SK-N-SH (cell line): ENCODE results near the gene ROR2. TPM values are rescaled to one million over a fixed set of nuclear protein-coding genes. Genes with fewer than 3 reads are reported as not detected.

Source experiments
- CTCF ChIA-PET: fragments of 300-600, 350-600 bp; formaldehyde crosslinking; extraction: SDS; loops from one replicate; lab custom pipeline; 2021; lab: Yijun Ruan, JAX
- POLR2A ChIA-PET: fragments of 350-600 bp; sonication (Branson Sonifier 250); formaldehyde crosslinking; extraction: SDS; loops from one replicate; lab custom pipeline; 2020; ENCODE audit warnings: antibody characterized with exemption, inconsistent platforms; lab: Yijun Ruan, JAX
- DNase-seq: peaks from one replicate; pipeline ENCODE4 v3.0.0; 2012
- H2AFZ ChIP-seq: fragments of 200-600 bp; sonication (generic); 2 replicates; pipeline ENCODE4 v1.8.1; 2016; ENCODE audit warnings: antibody characterized with exemption, mild to moderate bottlenecking, low read depth
- H3F3A ChIP-seq: fragments of 200-600 bp; sonication (generic); replicated peaks from 2 replicates; pipeline ENCODE3; 2016; ENCODE audit warnings: antibody characterized with exemption, mild to moderate bottlenecking; ENCODE audit not compliant: insufficient read depth
- H3K27ac ChIP-seq, 2 experiments: fragments of 200-500 bp in 1 of 2; fragments of 200-600 bp in 1 of 2; sonication (Bioruptor generic) in 1 of 2; sonication (generic), shearing (Covaris generic) in 1 of 2; 2 replicates each; pipeline versions ENCODE4 v1.5.1 to v1.6.1; 2014 to 2016; ENCODE audit warnings: low read depth in 2 of 2, inconsistent platforms in 1 of 2, low read length in 1 of 2, mild to moderate bottlenecking in 1 of 2, mixed read lengths in 1 of 2
- H3K27me3 ChIP-seq: fragments of 200-600 bp; sonication (generic), shearing (Covaris generic); 2 replicates; pipeline ENCODE4 v1.6.1; 2016; ENCODE audit warnings: mixed run types; ENCODE audit not compliant: insufficient read depth
- H3K36me3 ChIP-seq, 2 experiments: fragments of 200-500 bp in 1 of 2; fragments of 200-600 bp in 1 of 2; sonication (Bioruptor generic) in 1 of 2; sonication (generic) in 1 of 2; replicated peaks in 1 of 2; 2 replicates each; pipeline versions ENCODE3 to v1.5.1; 2014 to 2016; ENCODE audit warnings: low read length in 1 of 2, mild to moderate bottlenecking in 1 of 2; ENCODE audit not compliant: insufficient read depth in 2 of 2, control insufficient read depth in 1 of 2
- H3K4me1 ChIP-seq, 2 experiments: fragments of 200-500 bp in 1 of 2; fragments of 200-600 bp in 1 of 2; sonication (Bioruptor generic) in 1 of 2; sonication (generic), shearing (Covaris generic) in 1 of 2; 2 replicates each; pipeline versions ENCODE4 v1.5.1 to v1.6.1; 2014 to 2016; ENCODE audit warnings: low read depth in 1 of 2, low read length in 1 of 2, mixed run types in 1 of 2; ENCODE audit not compliant: insufficient read depth in 2 of 2, control insufficient read depth in 1 of 2
- H3K4me2 ChIP-seq: fragments of 200-600 bp; sonication (generic), shearing (Covaris generic); 2 replicates; pipeline ENCODE4 v1.6.1; 2017; ENCODE audit warnings: mixed run types
- H3K4me3 ChIP-seq, 2 experiments: fragments of 200-500 bp in 1 of 2; fragments of 200-600 bp in 1 of 2; sonication (Bioruptor generic) in 1 of 2; sonication (generic), shearing (Covaris generic) in 1 of 2; 2 replicates each; pipeline versions ENCODE4 v1.5.1 to v1.8.1; 2014 to 2016; ENCODE audit warnings: low read depth in 2 of 2, inconsistent platforms in 1 of 2, low read length in 1 of 2, mild to moderate bottlenecking in 1 of 2, mixed read lengths in 1 of 2, moderate library complexity in 1 of 2
- H3K79me2 ChIP-seq: fragments of 200-600 bp; sonication (generic); 2 replicates; pipeline ENCODE4 v1.8.1; 2017; ENCODE audit warnings: mild to moderate bottlenecking; ENCODE audit not compliant: insufficient read depth
- H3K9ac ChIP-seq: fragments of 200-600 bp; sonication (generic); 2 replicates; pipeline ENCODE4 v1.6.1; 2017; ENCODE audit warnings: mixed run types
- H3K9me2 ChIP-seq: fragments of 200-600 bp; sonication (generic); 2 replicates; pipeline ENCODE4 v1.6.1; 2017; ENCODE audit warnings: mixed run types
- H3K9me3 ChIP-seq: fragments of 200-600 bp; sonication (generic); 2 replicates; pipeline ENCODE4 v1.6.1; 2017; ENCODE audit warnings: mixed run types, mild to moderate bottlenecking, moderate library complexity
- H4K20me1 ChIP-seq: fragments of 200-600 bp; sonication (generic); 2 replicates; pipeline ENCODE4 v1.6.1; 2017; ENCODE audit warnings: mild to moderate bottlenecking, mixed run types; ENCODE audit not compliant: insufficient read depth
- CHD2 ChIP-seq: fragments of 150-350 bp; IDR thresholded peaks from 2 replicates; pipeline ENCODE4 v1.6.1; 2018; ENCODE audit warnings: low read length; ENCODE audit not compliant: partially characterized antibody
- GABPA ChIP-seq: IDR thresholded peaks from 2 replicates; pipeline ENCODE4 v1.4.0; 2012; ENCODE audit warnings: low read depth, mild to moderate bottlenecking
- GATA2 ChIP-seq: sonication (generic); formaldehyde crosslinking; IDR thresholded peaks from 2 replicates; pipeline ENCODE4 v1.5.0; 2020; ENCODE audit warnings: mild to moderate bottlenecking, missing genetic modification reagents
- JUND ChIP-seq: IDR thresholded peaks from 2 replicates; pipeline ENCODE4 v1.4.0; 2012
- MAX ChIP-seq: IDR thresholded peaks from 2 replicates; pipeline ENCODE4 v1.4.0; 2012; ENCODE audit warnings: low read depth
- REST ChIP-seq: IDR thresholded peaks from 2 replicates; pipeline ENCODE4 v1.6.1; 2012; ENCODE audit warnings: mild to moderate bottlenecking, low read depth, low read length, moderate library complexity
- RFX5 ChIP-seq: IDR thresholded peaks from 2 replicates; pipeline ENCODE4 v1.6.1; 2012; ENCODE audit warnings: mild to moderate bottlenecking, improper control_type of control experiment, low read length
- TEAD4 ChIP-seq: IDR thresholded peaks from 2 replicates; pipeline ENCODE4 v1.4.0; 2012; ENCODE audit warnings: mild to moderate bottlenecking, borderline replicate concordance; ENCODE audit not compliant: insufficient read depth
- USF1 ChIP-seq: IDR thresholded peaks from 2 replicates; pipeline ENCODE4 v1.4.0; 2012; ENCODE audit warnings: low read depth, borderline replicate concordance
- WGBS: methylation state at CpG from one replicate; pipeline ENCODE4 v1.1.6; 2017; ENCODE audit warnings: low lambda C conversion rate; 5-methylcytosine and 5-hydroxymethylcytosine counted together
- polyA plus RNA-seq, 3 experiments: library from polyadenylated mRNA; depleted of rRNA; stranded (reverse); fragments of >200 nt; gene quantifications; 2 replicates each; pipeline ENCODE4 v1.2.3, GENCODE V29; 2012

ROR2 gene
- polyA plus RNA-seq, 1 of the 3 experiments (the other 2 are of a cell fraction), result 0.43 TPM

- H3K27me3 ChIP-seq, result no peaks in the 10 kb centered on the region
- DNase-seq, result no peak
- no peaks in the 10 kb centered on the region for H3K9me3 ChIP-seq
- H3K36me3 ChIP-seq, result no peaks in the 10 kb centered on the region
- TF ChIP-seq USF1, result no peak
- H4K20me1 ChIP-seq, result no peaks in the 10 kb centered on the region
- no peak overlapping the region for H2AFZ ChIP-seq
- no peaks in the 10 kb centered on the region for H3F3A ChIP-seq
- no peak overlapping the region for H3K4me3 ChIP-seq
- H3K4me2 ChIP-seq, result no peak overlapping the region
- H3K79me2 ChIP-seq, result no peaks in the 10 kb centered on the region
- peaks cover 0 to 2% of the 10 kb centered on the region in 2 experiments; a peak in 1 of 4 replicates for H3K4me1 ChIP-seq
- H3K27ac ChIP-seq, result no peak overlapping the region
- no peak overlapping the region for H3K9ac ChIP-seq
- ChIA-PET POLR2A (no interaction called here), CTCF (no interaction called here)
- 46% methylated on average over 8 of the region's 9 CpGs for WGBS
- H3K9me2 ChIP-seq, result no peaks in the 10 kb centered on the region
Observed at GRCh38 chr9:91583966-91584365, 366.1 kb downstream of the ROR2 start.

GRCh38 chr9:91583161-91583875 lies 366.7 kb downstream of the ROR2 start:
- Histone ChIP-seq H3K36me3 (no peaks in the 10 kb centered on the region), H3K9me2 (no peaks in the 10 kb centered on the region), H3F3A (no peaks in the 10 kb centered on the region), H3K27me3 (no peaks in the 10 kb centered on the region), H4K20me1 (no peaks in the 10 kb centered on the region), H2AFZ (no peak overlapping the region), H3K9me3 (no peaks in the 10 kb centered on the region), H3K9ac (no peak overlapping the region), H3K4me1 (peaks cover 0 to 2% of the 10 kb centered on the region in 2 experiments; a peak in 1 of 4 replicates), H3K4me3 (no peak overlapping the region), H3K4me2 (no peak overlapping the region), H3K79me2 (no peaks in the 10 kb centered on the region), H3K27ac (no peak overlapping the region)
- POLR2A ChIA-PET, result no interaction called here
- no peak for DNase-seq
- CTCF ChIA-PET, result no interaction called here
- TF ChIP-seq RFX5, result no peak
- no peak for TF ChIP-seq TEAD4
- no peak for TF ChIP-seq JUND
- no peak for TF ChIP-seq USF1
- TF ChIP-seq CHD2, result no peak
- no peak for TF ChIP-seq REST
- TF ChIP-seq GATA2 (CRISPR knock-in tag), result no peak
- TF ChIP-seq MAX, result no peak
- no peak for TF ChIP-seq GABPA
